Lung microvascular endothelial cell (primary cell): ENCODE measurements around the gene SLCO4C1. TPM values are rescaled to one million over a fixed set of nuclear protein-coding genes. Genes with fewer than 3 reads are reported as not detected.

ENCODE experiments used
- total RNA-seq: library from RNA; depleted of rRNA; stranded (reverse); fragments of >200 nt; gene quantifications from 2 replicates; pipeline ENCODE4 v1.2.1, GENCODE V29; 2014

The SLCO4C1 gene
- total RNA-seq, 1 donor from 2014 or later: not detected

Other genes with a start within 250 kb of the SLCO4C1 start
- gene SLCO6A1, start 202.7 kb upstream of the SLCO4C1 start, total RNA-seq: not detected in 2 replicates